BJ (cell line): ENCODE data around the gene HSPG2. TPM values are rescaled to one million over a fixed set of nuclear protein-coding genes. Genes with fewer than 3 reads are reported as not detected.

ENCODE experiments used
- CTCF ChIA-PET: fragments of 350-600 bp; formaldehyde crosslinking; extraction: SDS; loops from one replicate; lab custom pipeline; 2021; ENCODE audit warnings: antibody characterized with exemption, inconsistent platforms; lab: Yijun Ruan, JAX
- POLR2A ChIA-PET: fragments of 300-600 bp; sonication (Branson Sonifier 250); formaldehyde crosslinking; extraction: SDS; loops from one replicate; lab custom pipeline; 2021; ENCODE audit warnings: antibody characterized with exemption; lab: Charles Lee
- DNase-seq: peaks from one replicate; pipeline ENCODE4 v3.0.0-alpha.2; 2011; ENCODE audit warnings: low read depth
- H3K27me3 ChIP-seq: 2 replicates; pipeline ENCODE4 v1.6.0; 2011; ENCODE audit warnings: low read length; ENCODE audit not compliant: control insufficient read depth, insufficient read depth
- H3K36me3 ChIP-seq: 2 replicates; pipeline ENCODE4 v1.5.1; 2011; ENCODE audit warnings: low read length; ENCODE audit not compliant: control insufficient read depth, insufficient read depth
- H3K4me3 ChIP-seq: 2 replicates; pipeline ENCODE4 v1.5.1; 2011; ENCODE audit warnings: low read depth, mild to moderate bottlenecking, control low read depth, low read length
- CTCF ChIP-seq: IDR thresholded peaks from 2 replicates; pipeline ENCODE4 v1.5.1; 2011; ENCODE audit warnings: low read depth, mild to moderate bottlenecking, control low read depth, inconsistent platforms, low read length, moderate library complexity; ENCODE audit not compliant: insufficient read depth
- polyA plus RNA-seq: library from polyadenylated mRNA; depleted of rRNA; stranded (reverse); fragments of >200 nt; gene quantifications from 2 replicates; pipeline ENCODE4 v1.2.3, GENCODE V29; 2011

Gene HSPG2
- polyA plus RNA-seq, 1 experiment: 45.1 TPM

DNA sequence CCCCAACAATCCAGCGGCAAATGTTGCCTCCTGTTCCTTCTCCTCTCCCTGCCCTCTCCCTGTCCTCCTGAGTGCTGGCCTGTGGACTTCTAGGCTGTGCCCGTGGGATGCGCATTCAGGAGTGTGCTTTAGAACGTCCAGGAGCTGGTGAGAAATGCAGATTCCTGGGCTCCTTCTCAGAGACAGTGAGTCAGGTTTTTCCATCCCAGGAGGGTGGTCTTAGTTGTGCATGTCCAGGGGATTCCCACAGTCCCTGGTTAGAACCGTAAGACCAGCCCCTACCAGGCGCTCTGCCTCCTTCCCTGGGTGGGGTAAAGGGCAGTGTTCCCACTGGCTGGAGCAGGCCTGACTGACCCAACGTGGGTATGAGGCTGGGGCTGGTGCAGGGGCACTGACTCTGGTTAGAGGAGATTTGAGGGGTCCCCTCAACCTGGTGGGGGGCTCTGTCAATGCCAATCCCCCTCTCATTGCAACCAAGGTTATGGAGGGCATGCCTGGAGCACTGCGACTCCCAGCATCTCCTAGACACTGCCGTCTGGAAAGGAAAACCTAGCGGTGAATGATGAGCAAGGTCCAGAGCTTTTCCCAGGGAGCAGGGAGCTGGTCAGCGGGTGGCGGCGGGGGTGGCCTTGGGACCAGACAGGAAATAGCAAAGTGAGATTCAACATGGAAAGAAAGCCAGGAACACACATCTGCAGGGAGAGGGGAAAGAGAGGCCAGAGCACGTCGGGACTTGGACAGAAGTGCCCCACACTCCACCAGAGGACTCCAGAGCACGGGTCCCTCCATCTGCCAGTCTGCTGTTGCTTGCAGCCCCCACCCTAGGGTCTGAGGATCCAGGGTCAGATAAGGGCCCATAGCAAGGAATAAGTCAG is 38.5 kb downstream of the HSPG2 start:
- DNase-seq: no peak
- Histone ChIP-seq H3K36me3 (peaks cover 25% of the 10 kb centered on the region), H3K27me3 (no peaks in the 10 kb centered on the region), H3K4me3 (no peak overlapping the region)
- TF ChIP-seq CTCF: peak; percentile 23; the same call in 1 of the 2 replicates
- ChIA-PET CTCF (interaction anchor here (1.0 to 1.6 kb wide), 4 partner anchors 41 to 119 kb away, joined by 3 to 4 read pairs (median 3); no protein-coding TSS in a partner anchor), POLR2A (no interaction called here)

DNA sequence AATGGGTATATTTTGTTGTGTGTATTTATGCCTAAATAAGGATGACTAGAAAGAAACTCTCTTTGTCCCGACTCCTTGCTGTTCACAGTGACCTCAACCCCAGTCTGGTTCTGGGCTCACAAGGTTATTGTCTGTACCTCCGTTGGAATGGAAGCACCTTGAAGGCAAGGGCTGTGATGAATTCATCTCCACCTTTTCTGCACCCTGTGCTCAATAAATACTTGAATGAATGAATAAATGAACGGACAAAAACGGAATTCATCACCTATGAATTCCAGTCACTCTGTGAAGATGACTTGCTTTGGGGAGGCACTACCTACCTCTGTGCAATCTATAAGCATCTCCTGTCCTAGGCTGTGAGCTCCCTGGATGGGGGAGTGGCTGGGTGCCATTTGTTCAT is 39.3 kb downstream of the HSPG2 start:
- H3K4me3 ChIP-seq: no peak overlapping the region
- H3K27me3 ChIP-seq: no peaks in the 10 kb centered on the region
- peaks cover 30% of the 10 kb centered on the region for H3K36me3 ChIP-seq
- ChIA-PET POLR2A (no interaction called here), CTCF (interaction anchor here (1.3 kb wide), 1 partner anchor 53 kb away, joined by 3 read pairs; no protein-coding TSS in a partner anchor)
- TF ChIP-seq CTCF: no peak
- no peak for DNase-seq

- POLR2A ChIA-PET: no interaction called here
- H3K36me3 ChIP-seq: peaks cover 32% of the 10 kb centered on the region
- CTCF ChIA-PET: interaction anchor here (1.2 kb wide), 1 partner anchor 67 kb away, joined by 4 read pairs; no protein-coding TSS in a partner anchor
These were observed 40.2 kb downstream of the HSPG2 start for GRCh38 chr1:21896652-21897532.

DNA sequence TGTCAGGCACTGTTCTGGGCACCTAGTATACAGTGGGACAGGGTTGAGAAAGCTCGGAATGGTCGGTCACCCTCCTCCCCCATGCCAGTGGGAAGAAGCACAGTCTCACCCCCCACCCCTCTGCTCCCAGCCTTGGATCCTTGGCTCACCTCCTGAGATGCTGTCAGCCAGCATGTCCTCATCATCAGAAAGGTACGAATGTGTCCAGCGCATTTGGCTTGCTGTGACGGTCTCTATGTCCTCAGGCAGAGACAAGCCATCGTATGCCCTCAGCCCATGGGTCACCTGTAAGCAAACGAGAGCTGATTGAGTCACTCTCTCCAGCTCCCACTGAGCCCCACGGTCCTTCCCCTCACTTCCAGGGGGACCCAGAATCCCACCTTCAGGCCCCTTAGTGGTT is 41.1 kb downstream of the HSPG2 start:
- H3K4me3 ChIP-seq: no peak overlapping the region
- no peaks in the 10 kb centered on the region for H3K27me3 ChIP-seq
- TF ChIP-seq CTCF: no peak
- peaks cover 36% of the 10 kb centered on the region for H3K36me3 ChIP-seq
- POLR2A ChIA-PET: no interaction called here
- CTCF ChIA-PET: interaction anchor here (1.2 kb wide), 1 partner anchor 68 kb away, joined by 4 read pairs; no protein-coding TSS in a partner anchor
- no peak for DNase-seq

More at GRCh38 chr1:21896652-21897532, 40.2 kb downstream of the HSPG2 start:
- no peak overlapping the region for H3K4me3 ChIP-seq
- TF ChIP-seq CTCF: no peak
- DNase-seq: no peak
- H3K27me3 ChIP-seq: no peaks in the 10 kb centered on the region
